Measurements from ENCODE around the gene APOA1. TPM values are rescaled to one million over a fixed set of nuclear protein-coding genes. Genes with fewer than 3 reads are reported as not detected.

The APOA1 gene
- total RNA-seq, 1 donor = under 0.01 TPM

GRCh38 chr11:116787436-116787785 lies 50.0 kb downstream of the APOA1 start:
- peak; percentile 38 for DNase-seq (ENCODE audit: insufficient read length, low spot score, missing footprints)
- Histone ChIP-seq H3K4me1 (ENCODE audit: insufficient read depth, low read length) (peaks cover 39% of the 10 kb centered on the region), H3K27ac (ENCODE audit: low read depth, low read length) (peak overlapping the region; percentile 97), H3K79me2 (ENCODE audit: insufficient read depth, low read length) (peaks cover 39% of the 10 kb centered on the region), H3K36me3 (ENCODE audit: insufficient read depth, low read length) (peaks cover 43% of the 10 kb centered on the region), H2AFZ (ENCODE audit: low read length) (peak overlapping the region; percentile 28), H3K4me3 (ENCODE audit: insufficient read depth, low read length) (peak overlapping the region; percentile 92), H3K9me3 (ENCODE audit: low read depth, low read length) (no peaks in the 10 kb centered on the region), H3K4me2 (ENCODE audit: insufficient read depth, low read length) (peak overlapping the region; percentile 93), H4K20me1 (ENCODE audit: insufficient read depth, low read length) (no peaks in the 10 kb centered on the region), H3K27me3 (ENCODE audit: insufficient read depth, low read length) (no peaks in the 10 kb centered on the region)
- TF ChIP-seq CTCF (IDR thresholded peaks at IDR 0.05; ENCODE audit: extremely low read depth, low read depth, low read length) = no peak

GRCh38 chr11:116786966-116787365 lies 50.5 kb downstream of the APOA1 start:
- H3K79me2 ChIP-seq (ENCODE audit: insufficient read depth, low read length) = peaks cover 42% of the 10 kb centered on the region
- no peaks in the 10 kb centered on the region for H3K9me3 ChIP-seq (ENCODE audit: low read depth, low read length)
- DNase-seq (ENCODE audit: insufficient read length, low spot score, missing footprints) = no peak
- peak overlapping the region; percentile 93 for H3K4me2 ChIP-seq (ENCODE audit: insufficient read depth, low read length)
- no peaks in the 10 kb centered on the region for H3K27me3 ChIP-seq (ENCODE audit: insufficient read depth, low read length)
- H4K20me1 ChIP-seq (ENCODE audit: insufficient read depth, low read length) = no peaks in the 10 kb centered on the region
- peak overlapping the region; percentile 28 for H2AFZ ChIP-seq (ENCODE audit: low read length)
- H3K36me3 ChIP-seq (ENCODE audit: insufficient read depth, low read length) = peaks cover 47% of the 10 kb centered on the region
- peaks cover 36% of the 10 kb centered on the region for H3K4me1 ChIP-seq (ENCODE audit: insufficient read depth, low read length)
- no peak for TF ChIP-seq CTCF (IDR thresholded peaks at IDR 0.05; ENCODE audit: extremely low read depth, low read depth, low read length)
- peak overlapping the region; percentile 92 for H3K4me3 ChIP-seq (ENCODE audit: insufficient read depth, low read length)
- H3K27ac ChIP-seq (ENCODE audit: low read depth, low read length) = peak overlapping the region; percentile 97

GRCh38 chr11:116786326-116786725 lies 51.1 kb downstream of the APOA1 start:
- DNase-seq (ENCODE audit: insufficient read length, low spot score, missing footprints) = no peak
- peak overlapping the region; percentile 93 for H3K4me2 ChIP-seq (ENCODE audit: insufficient read depth, low read length)
- TF ChIP-seq CTCF (IDR thresholded peaks at IDR 0.05; ENCODE audit: extremely low read depth, low read depth, low read length) = no peak
- H3K79me2 ChIP-seq (ENCODE audit: insufficient read depth, low read length) = peaks cover 44% of the 10 kb centered on the region
- peaks cover 54% of the 10 kb centered on the region for H3K36me3 ChIP-seq (ENCODE audit: insufficient read depth, low read length)
- H3K4me3 ChIP-seq (ENCODE audit: insufficient read depth, low read length) = peak overlapping the region; percentile 92
- peak overlapping the region; percentile 97 for H3K27ac ChIP-seq (ENCODE audit: low read depth, low read length)
- no peaks in the 10 kb centered on the region for H4K20me1 ChIP-seq (ENCODE audit: insufficient read depth, low read length)
- H2AFZ ChIP-seq (ENCODE audit: low read length) = no peak overlapping the region
- H3K4me1 ChIP-seq (ENCODE audit: insufficient read depth, low read length) = peaks cover 31% of the 10 kb centered on the region
- no peaks in the 10 kb centered on the region for H3K9me3 ChIP-seq (ENCODE audit: low read depth, low read length)
- no peaks in the 10 kb centered on the region for H3K27me3 ChIP-seq (ENCODE audit: insufficient read depth, low read length)

Other genes with a start within 250 kb of the APOA1 start
- gene BUD13, start 64.6 kb downstream of the APOA1 start, total RNA-seq = 12.7 and 14.5 TPM in 2 replicates
- 27.1 and 36.2 TPM in 2 replicates for gene ZPR1, start 49.6 kb downstream of the APOA1 start, total RNA-seq
- gene APOA5, start 45.7 kb downstream of the APOA1 start, total RNA-seq = under 0.01 TPM in 1 of 2 replicates, not detected in the other
- gene APOA4, start 14.3 kb downstream of the APOA1 start, total RNA-seq = not detected in 2 replicates
- not detected in 2 replicates for gene APOC3, start 7.7 kb downstream of the APOA1 start, total RNA-seq

Data from osteoblast (primary cell).